GM06990 (cell line): ENCODE data around the gene PMPCA.
A peak's percentile ranks its signal among the peaks of the same experiment; 100 is the strongest.

Source experiments
- DNase-seq: peaks from one replicate; pipeline ENCODE4 v3.0.0-alpha.2; 2011; ENCODE audit not compliant: insufficient read length; ENCODE audit errors: extremely low read depth
- H3K27me3 ChIP-seq: replicated peaks from 2 replicates; pipeline ENCODE4 v1.6.0; 2011; ENCODE audit warnings: low read length; ENCODE audit not compliant: control insufficient read depth, insufficient read depth
- H3K36me3 ChIP-seq: 2 replicates; pipeline ENCODE4 v1.5.1; 2011; ENCODE audit warnings: low read length; ENCODE audit not compliant: control insufficient read depth, insufficient read depth
- H3K4me3 ChIP-seq: replicated peaks from 2 replicates; pipeline ENCODE4 v1.5.1; 2011; ENCODE audit warnings: low read depth, mild to moderate bottlenecking, control low read depth, low read length
- CTCF ChIP-seq: IDR thresholded peaks from 2 replicates; pipeline ENCODE4 v1.5.1; 2011; ENCODE audit warnings: low read length, control low read depth, mild to moderate bottlenecking, inconsistent platforms; ENCODE audit not compliant: insufficient read depth, poor library complexity, severe bottlenecking

Gene PMPCA

GRCh38 chr9:136372561-136373299, 37.7 kb upstream of the PMPCA start:
- DNase-seq: no peak
- peak; percentile 27 for TF ChIP-seq CTCF
- Histone ChIP-seq H3K27me3 (no peaks in the 10 kb centered on the region), H3K4me3 (peak overlapping the region; percentile 60), H3K36me3 (peaks cover 11% of the 10 kb centered on the region)

GRCh38 chr9:136373300-136374182, 36.9 kb upstream of the PMPCA start, which contains the start of gene CARD9:
Gene CARD9 (minus strand): TSS chr9:136373669. CDS start chr9:136372078, 1,591 bp downstream.
- DNase-seq: no peak
- no peak for TF ChIP-seq CTCF
- H3K4me3 ChIP-seq: peak within 1 kb of the TSS; percentile 60
- peaks cover 16% of the 10 kb centered on the region for H3K36me3 ChIP-seq
- no peaks in the 10 kb centered on the region for H3K27me3 ChIP-seq

GRCh38 chr9:136374183-136374575, 36.3 kb upstream of the PMPCA start:
- DNase-seq: no peak
- H3K27me3 ChIP-seq: no peaks in the 10 kb centered on the region
- no peak overlapping the region for H3K4me3 ChIP-seq
- TF ChIP-seq CTCF: no peak
- peaks cover 18% of the 10 kb centered on the region for H3K36me3 ChIP-seq

- DNase-seq: no peak
- Histone ChIP-seq H3K27me3 (no peaks in the 10 kb centered on the region), H3K36me3 (peaks cover 24% of the 10 kb centered on the region), H3K4me3 (no peak overlapping the region)
- TF ChIP-seq CTCF: no peak
Measured at GRCh38 chr9:136375096-136375495, 35.4 kb upstream of the PMPCA start.

GRCh38 chr9:136376457-136376856, 34.0 kb upstream of the PMPCA start:
- DNase-seq: no peak
- H3K4me3 ChIP-seq: no peak overlapping the region
- H3K27me3 ChIP-seq: no peaks in the 10 kb centered on the region
- peaks cover 31% of the 10 kb centered on the region for H3K36me3 ChIP-seq
- no peak for TF ChIP-seq CTCF
